GM15510 (cell line): ENCODE results near the gene MAEL.

Source experiments
- POLR2A ChIP-seq: IDR thresholded peaks from 3 replicates; pipeline ENCODE4 v1.6.1; 2011; ENCODE audit warnings: borderline replicate concordance; ENCODE audit not compliant: insufficient read length; ENCODE audit errors: extremely low read depth

The MAEL gene

DNA sequence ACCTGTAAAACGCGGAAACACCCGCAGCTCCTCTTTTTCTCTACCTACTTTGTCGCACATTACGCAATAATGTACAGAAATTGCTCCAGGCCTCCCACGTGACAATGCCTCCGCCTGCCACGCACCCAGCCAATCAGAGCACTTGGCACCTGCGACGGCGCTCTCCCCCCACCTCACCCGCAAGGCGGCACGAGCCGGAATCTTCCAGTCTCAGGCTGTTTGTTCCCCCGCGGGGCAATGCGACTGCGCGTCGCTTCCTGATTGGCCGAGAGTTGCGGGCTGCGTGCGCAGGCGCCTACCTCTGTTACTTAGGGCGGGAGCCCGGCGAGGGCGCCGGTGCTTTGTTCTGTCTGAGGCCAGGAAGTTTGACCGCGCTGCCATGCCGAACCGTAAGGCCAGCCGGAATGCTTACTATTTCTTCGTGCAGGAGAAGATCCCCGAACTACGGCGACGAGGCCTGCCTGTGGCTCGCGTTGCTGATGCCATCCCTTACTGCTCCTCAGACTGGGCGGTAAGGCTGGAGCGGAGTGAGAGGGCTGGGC, at the start of gene MAEL:
Gene MAEL, plus strand, starts transcription at position 307 of the 542 bp plus-strand sequence. Its CDS starts 73 bp downstream, at position 380.
- TF ChIP-seq POLR2A, result no peak

- TF ChIP-seq POLR2A, result no peak
These were observed 49.2 kb upstream of the MAEL start for GRCh38 chr1:166939741-166940375.

DNA sequence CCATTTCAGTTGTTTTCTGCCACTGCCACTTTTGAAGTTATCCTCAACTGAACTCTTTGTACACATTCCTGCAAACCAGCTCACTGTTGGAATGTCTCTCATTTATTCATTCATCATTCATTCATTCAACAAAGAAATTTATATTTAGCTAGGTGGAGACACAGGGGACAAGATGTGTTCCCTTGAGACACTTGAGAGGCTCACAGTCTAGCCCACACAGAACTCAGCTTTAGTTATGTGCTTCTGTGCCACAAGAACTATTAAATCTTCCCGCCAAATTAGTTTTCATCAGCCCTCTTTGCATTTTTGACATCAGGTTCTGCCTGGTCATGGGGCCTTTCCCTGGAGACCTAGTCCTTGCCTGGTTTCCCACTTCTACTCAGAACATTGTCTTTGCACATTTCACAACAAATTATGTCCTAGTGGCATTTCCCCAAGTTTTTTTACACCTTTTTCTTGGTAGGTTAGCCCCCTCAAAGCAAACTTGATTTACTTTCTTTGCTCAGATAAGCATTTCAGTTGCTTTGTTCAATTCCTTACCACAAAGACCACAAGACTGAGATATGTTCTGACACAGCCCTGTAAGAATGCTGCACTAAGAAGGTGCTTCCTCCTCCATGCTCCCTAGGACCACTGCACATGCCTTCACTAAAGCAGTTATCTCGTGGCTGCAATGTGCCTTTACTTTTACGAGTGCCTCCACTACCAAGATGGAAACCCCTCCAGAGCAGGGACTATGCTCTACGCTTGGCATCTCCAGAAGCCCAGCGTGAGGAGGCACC, 44.7 kb upstream of the MAEL start:
- TF ChIP-seq POLR2A, result no peak

- no peak for TF ChIP-seq POLR2A
These were observed 41.6 kb upstream of the MAEL start for GRCh38 chr1:166947398-166948043.

GRCh38 chr1:166948856-166949350, 40.2 kb upstream of the MAEL start:
- TF ChIP-seq POLR2A, result no peak

DNA sequence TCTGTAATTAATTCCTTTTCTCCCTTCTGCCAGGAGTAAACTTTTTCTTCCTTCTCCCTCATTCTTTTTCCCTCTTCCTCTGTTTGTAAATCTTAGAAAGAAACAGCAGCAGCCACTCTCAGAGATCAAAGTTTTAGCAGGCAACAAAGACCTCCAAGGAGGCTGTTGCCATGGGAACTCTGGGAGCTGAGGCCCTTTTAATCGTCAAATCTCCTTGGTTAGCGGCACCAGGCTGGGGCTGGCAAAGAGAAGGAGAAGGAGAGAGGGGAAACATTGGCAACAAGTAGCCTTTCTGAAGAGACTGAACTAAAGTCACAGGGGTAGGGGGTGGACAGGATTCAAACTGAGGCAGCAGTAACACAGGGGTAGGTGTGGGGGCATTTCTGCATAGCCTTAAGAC, 38.9 kb upstream of the MAEL start:
- TF ChIP-seq POLR2A, result no peak

- no peak for TF ChIP-seq POLR2A
These were observed 38.0 kb upstream of the MAEL start for GRCh38 chr1:166951050-166951449.

DNA sequence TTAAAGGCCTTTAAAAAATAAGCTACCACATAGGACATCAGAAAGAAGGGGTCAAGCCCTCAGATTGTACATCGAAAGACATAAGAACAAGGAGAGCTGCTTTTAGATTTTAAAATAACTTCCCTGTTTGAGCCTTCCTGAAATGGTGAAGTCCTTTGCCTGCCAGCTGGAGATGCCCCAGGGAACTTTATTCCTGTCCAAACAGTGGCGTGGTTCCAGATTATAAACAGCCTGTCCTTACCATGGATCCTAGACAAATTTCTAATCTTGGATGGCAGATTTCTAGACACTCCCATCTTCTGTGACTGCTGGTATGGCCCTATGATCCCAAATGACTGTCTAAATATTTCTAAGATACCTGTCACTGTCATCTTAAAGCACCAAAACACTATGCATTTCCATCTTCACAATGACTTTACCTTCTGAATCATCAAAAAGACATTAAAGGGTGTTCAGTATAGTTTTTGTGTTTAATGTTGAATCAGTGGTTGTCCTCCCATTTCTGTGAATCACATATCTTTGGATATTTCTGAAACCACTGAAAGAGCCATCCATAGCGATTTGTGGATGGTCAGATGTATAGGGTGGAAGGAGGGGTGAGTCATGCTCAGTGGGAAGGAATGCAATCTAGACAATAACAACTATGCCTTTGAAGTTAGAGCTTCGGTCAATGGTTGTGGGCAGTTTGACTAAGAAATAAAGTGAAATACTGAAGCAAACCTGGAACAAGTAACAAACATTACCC, 36.9 kb upstream of the MAEL start:
- no peak for TF ChIP-seq POLR2A

DNA sequence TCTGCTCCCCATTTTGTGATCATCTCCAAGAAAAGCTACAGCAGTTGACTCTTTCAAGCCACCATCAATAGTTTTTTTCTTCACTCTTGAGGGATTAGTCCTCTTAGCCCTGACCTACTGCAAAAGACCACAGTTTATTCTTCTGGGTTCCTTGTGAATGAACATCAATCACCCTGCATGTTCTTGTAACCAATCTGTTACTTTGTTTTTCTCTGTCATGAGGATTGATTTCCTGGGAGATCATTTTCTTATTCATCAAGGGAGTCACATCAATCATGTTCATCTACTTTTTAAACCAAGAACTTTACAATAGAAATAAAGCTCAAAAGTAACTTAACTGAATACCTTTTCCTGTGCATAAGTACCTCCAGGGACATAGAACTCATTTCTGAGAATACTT, 35.6 kb upstream of the MAEL start:
- no peak for TF ChIP-seq POLR2A

DNA sequence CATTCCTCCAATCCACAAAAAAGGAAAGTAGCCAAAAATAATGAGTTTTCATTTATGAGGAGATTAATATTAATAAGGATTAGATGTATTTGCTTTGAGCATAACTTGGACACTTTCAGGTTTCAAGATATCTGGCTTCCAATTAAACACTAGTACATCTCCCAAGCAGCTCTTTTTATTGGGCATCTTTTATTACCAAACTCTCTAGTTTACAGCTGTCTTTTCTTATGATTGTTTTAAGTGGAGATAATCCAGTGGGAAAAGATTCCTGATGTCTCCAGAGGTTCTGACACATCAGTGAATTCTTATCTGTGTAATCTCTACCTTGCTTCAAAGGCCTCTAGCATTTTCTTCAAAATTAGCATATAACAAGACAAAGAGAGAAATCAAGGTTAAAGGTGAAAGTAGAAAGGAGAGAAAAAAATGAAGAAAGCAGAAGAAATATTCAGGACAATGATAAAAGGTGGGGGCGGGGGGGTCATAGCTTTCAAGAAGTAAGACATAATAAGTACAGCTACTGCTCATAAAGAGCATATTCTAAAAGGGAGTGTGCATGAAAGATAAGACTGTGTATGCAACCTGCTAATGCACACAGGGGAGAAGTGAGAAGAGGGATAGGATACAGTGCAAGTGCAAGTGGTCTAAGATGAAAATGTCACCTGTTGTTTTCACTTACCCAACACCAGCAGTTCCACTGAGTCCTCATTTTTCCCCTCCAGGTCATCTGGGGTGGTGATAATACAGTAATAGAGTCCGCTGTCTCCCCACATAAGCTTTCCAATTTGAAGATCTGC, 32.8 kb upstream of the MAEL start:
- no peak for TF ChIP-seq POLR2A

GRCh38 chr1:166956872-166957271, 32.2 kb upstream of the MAEL start:
- no peak for TF ChIP-seq POLR2A

DNA sequence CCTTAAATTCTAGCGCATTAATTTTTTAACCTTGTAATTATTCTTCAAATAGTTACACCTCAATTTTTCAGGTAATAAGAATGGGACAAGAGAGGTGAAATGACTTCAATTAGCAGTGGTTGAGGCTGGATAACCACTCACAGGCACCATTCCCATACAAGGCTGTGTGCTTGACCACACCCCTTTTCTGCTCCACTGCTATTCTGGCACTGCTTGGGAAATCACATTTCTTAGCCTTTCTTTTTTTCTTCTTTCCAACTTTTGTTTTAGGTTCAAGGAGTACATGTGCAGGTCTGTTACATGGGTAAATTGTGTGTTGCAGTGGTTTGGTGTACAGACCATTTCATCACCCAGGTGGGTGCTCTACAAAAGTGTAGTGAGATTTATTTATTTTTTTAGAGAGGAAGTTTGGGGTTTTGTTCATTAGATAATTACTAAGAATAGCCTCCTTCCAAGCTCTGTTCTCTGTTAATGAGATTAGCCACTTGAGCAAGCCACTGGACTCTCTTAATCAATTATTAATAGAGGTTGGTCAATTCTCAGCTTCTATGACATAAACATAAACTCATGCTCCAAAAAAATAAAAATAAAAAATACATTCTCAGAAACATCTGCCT, 28.1 kb upstream of the MAEL start:
- no peak for TF ChIP-seq POLR2A

DNA sequence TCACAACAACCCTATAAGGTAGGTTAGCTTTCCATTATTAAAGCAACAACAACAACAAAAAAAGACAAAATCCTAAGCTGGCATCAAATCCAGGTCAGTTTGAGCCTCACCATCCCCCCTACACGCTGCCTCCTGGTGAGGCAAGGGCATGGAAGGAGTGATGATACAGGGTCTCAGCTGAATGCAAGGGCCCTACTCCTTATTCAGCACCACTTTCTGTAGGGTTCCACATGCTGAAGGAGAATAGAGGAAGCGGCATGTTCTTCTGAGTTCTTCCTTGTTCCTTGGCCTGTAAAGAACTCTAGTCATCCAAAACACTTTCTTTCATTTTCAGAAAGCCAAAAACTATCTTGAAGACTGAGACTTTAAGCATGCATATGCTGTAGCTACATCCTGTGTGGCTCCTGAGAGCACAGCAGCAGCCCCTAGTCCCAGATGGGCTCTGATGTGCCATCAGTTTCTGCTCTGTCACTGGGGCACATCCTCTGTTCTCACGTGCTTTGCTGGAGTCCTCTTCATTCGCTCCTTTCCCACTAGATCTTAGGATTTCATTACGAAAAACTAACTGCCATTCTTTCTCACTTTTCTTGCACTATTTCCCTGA, 19.9 kb upstream of the MAEL start:
- TF ChIP-seq POLR2A, result no peak

DNA sequence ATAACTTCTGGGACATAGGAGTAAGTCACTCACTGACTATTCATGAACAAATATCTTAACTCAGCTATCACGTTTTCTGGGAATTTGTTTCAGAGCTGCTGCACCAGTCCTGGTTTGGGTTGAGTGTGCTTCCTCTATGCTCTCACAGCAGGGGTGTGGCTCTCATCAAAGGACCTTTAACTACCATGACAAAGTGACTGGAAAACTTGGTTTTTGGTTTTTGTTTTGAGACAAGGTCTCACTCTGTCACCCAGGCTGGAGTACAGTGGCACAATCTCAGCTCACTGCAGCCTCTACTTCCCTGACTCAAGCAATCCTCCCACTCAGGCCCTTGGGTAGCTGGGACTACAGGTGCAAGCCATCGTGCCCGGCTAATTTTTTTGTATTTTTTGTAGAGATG, 17.8 kb upstream of the MAEL start:
- TF ChIP-seq POLR2A, result no peak

GRCh38 chr1:166972193-166972592, 16.9 kb upstream of the MAEL start:
- TF ChIP-seq POLR2A, result no peak
